ENCODE results near the gene PEAK1. TPM values are rescaled to one million over a fixed set of nuclear protein-coding genes. Genes with fewer than 3 reads are reported as not detected.

PEAK1 gene
- total and polyA plus RNA-seq, 4 donors: 8.6 to 147 (median 40.2) TPM

DNA sequence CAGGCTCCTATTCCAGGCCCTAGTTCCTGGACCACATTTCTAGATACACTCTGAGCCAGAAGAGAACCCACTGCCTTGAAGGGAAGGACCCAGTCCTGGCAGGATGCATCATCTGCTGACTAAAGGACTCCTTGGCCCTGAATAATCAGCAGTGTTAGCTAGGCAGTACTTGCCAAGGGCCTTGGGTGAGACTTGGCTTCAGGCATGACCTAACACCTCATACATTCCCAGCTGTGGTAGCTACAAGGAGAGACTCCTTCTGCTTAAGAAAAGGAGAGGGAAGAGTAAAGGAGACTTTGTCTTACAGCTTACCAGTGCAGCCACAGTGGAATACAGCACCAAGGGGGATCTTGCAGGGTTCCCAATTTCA is 26.4 kb downstream of the PEAK1 start:
- TF ChIP-seq, protein P1, sequence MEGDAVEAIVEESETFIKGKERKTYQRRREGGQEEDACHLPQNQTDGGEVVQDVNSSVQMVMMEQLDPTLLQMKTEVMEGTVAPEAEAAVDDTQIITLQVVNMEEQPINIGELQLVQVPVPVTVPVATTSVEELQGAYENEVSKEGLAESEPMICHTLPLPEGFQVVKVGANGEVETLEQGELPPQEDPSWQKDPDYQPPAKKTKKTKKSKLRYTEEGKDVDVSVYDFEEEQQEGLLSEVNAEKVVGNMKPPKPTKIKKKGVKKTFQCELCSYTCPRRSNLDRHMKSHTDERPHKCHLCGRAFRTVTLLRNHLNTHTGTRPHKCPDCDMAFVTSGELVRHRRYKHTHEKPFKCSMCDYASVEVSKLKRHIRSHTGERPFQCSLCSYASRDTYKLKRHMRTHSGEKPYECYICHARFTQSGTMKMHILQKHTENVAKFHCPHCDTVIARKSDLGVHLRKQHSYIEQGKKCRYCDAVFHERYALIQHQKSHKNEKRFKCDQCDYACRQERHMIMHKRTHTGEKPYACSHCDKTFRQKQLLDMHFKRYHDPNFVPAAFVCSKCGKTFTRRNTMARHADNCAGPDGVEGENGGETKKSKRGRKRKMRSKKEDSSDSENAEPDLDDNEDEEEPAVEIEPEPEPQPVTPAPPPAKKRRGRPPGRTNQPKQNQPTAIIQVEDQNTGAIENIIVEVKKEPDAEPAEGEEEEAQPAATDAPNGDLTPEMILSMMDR (IDR thresholded peaks at IDR 0.05; ENCODE audit: control extremely low read depth, extremely low read depth): no peak
- Histone ChIP-seq H3K4me3 (no peak overlapping the region), H3K27ac (ENCODE audit: low read depth in 1 of 2, low read length in 1 of 2) (no peak overlapping the region), H3K4me1 (ENCODE audit: control insufficient read depth in 5 of 5, insufficient read depth in 5 of 5, low read length in 5 of 5) (peaks cover 0 to 30% (median 6%) of the 10 kb centered on the region in 5 donors), H3K36me3 (ENCODE audit: control insufficient read depth in 4 of 4, insufficient read depth in 4 of 4, low read length in 4 of 4) (no peaks in the 10 kb centered on the region), H3K9ac (ENCODE audit: insufficient read depth in 1 of 2, low read length in 2 of 2) (no peak overlapping the region), H3K9me3 (ENCODE audit: control insufficient read depth in 4 of 4, insufficient read depth in 3 of 4, low read length in 3 of 4) (peaks cover 0 to 20% (median 2%) of the 10 kb centered on the region in 4 donors), H3K27me3 (ENCODE audit: control insufficient read depth in 3 of 3, insufficient read depth in 3 of 3, low read length in 2 of 3) (no peaks in the 10 kb centered on the region)
- no peak for ATAC-seq (ENCODE audit: insufficient read depth, low FRiP score)
- peak; percentile 23 to 69 (median 59) for DNase-seq

DNA sequence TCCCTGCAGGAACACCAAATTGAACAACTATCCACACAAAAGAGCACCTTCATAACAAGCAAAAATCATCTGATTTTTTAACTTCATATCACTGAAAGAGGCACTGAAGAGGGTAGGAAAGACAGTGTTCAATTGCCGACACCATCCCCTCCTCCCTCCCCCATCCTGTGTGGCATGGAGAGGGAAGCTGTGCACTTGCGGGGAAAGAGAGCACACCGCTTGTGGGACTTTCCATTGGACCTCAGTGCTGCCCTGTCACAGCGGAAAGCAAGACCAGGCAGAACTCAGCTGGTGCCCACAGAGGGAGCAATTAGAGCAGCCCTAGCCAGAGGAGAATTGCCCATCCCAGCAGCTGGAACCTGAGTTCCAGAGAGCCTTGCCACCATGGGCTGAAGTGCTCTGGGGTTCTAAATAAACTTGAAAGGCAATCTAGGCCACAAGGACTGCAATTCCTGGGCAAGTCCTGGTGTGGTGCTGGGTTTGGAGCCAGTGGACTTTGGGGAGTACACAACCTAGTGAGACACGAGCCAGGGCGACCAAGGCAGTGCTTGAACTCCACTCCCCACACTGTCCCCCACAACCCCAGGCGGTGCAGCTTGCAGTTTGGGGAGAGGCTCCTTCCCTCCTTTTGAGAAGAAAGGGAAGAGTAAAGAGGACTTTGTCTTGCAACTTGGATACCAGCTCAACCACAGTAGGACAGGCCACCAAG is 27.0 kb downstream of the PEAK1 start:
- ATAC-seq (ENCODE audit: insufficient read depth, low FRiP score): no peak

DNA sequence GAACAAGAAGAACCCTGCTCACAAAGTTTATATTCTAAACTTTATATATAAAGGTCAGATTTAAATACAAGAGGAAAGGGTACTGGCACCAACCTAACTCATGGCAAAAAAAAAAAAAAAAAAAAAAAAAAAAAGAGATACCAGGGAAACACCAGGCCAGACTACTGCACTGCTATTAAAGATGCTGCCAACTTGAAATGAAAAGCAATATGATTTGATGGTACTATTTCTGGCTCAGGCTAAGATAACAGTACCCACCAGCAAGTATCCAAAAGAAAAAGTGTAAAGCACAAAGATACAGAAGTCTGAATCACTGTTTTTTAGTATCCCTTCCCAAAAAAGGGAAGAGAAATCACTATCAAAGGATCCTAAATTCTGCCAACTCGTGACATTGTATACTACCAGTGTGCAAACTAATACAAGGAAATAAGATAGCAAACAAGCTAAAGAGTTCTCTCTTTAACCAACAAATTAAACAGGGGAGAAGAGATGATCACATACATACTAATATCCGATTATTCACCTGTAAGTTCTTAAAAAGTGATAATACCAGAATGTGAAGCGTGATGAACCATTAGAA is 28.4 kb downstream of the PEAK1 start:
- no peak overlapping the region for H3K4me3 ChIP-seq
- H3K36me3 ChIP-seq (ENCODE audit: control insufficient read depth in 4 of 4, insufficient read depth in 4 of 4, low read length in 4 of 4): no peaks in the 10 kb centered on the region
- TF ChIP-seq, protein P1 (IDR thresholded peaks at IDR 0.05; ENCODE audit: control extremely low read depth, extremely low read depth): no peak
- no peak overlapping the region for H3K27ac ChIP-seq (ENCODE audit: low read depth in 1 of 2, low read length in 1 of 2)
- DNase-seq (no peak), ATAC-seq (ENCODE audit: insufficient read depth, low FRiP score) (no peak)
- no peak overlapping the region for H3K9ac ChIP-seq (ENCODE audit: insufficient read depth in 1 of 2, low read length in 2 of 2)
- H3K4me1 ChIP-seq (ENCODE audit: control insufficient read depth in 5 of 5, insufficient read depth in 5 of 5, low read length in 5 of 5): peaks cover 0 to 40% (median 6%) of the 10 kb centered on the region in 5 donors
- H3K27me3 ChIP-seq (ENCODE audit: control insufficient read depth in 3 of 3, insufficient read depth in 3 of 3, low read length in 2 of 3): no peaks in the 10 kb centered on the region
- H3K9me3 ChIP-seq (ENCODE audit: control insufficient read depth in 4 of 4, insufficient read depth in 3 of 4, low read length in 3 of 4): peaks cover 0 to 14% (median under 1%) of the 10 kb centered on the region in 4 donors
- 90 to 91% methylated on average over 3 of the region's 3 CpGs for WGBS, 2 donors

More for the DNA sequence above, 27.0 kb downstream of the PEAK1 start:
- TF ChIP-seq, protein P1 (IDR thresholded peaks at IDR 0.05; ENCODE audit: control extremely low read depth, extremely low read depth): no peak
- no peak for DNase-seq
- H3K36me3 ChIP-seq (ENCODE audit: control insufficient read depth in 4 of 4, insufficient read depth in 4 of 4, low read length in 4 of 4): no peaks in the 10 kb centered on the region
- H3K4me1 ChIP-seq (ENCODE audit: control insufficient read depth in 5 of 5, insufficient read depth in 5 of 5, low read length in 5 of 5): peaks cover 0 to 34% (median 6%) of the 10 kb centered on the region in 5 donors
- no peaks in the 10 kb centered on the region for H3K27me3 ChIP-seq (ENCODE audit: control insufficient read depth in 3 of 3, insufficient read depth in 3 of 3, low read length in 2 of 3)
- no peak overlapping the region for H3K27ac ChIP-seq (ENCODE audit: low read depth in 1 of 2, low read length in 1 of 2)
- WGBS, 2 donors: 96 to 99% methylated on average over 7 of the region's 7 CpGs
- H3K9me3 ChIP-seq (ENCODE audit: control insufficient read depth in 4 of 4, insufficient read depth in 3 of 4, low read length in 3 of 4): peaks cover 0 to 17% (median under 1%) of the 10 kb centered on the region in 4 donors
- H3K9ac ChIP-seq (ENCODE audit: insufficient read depth in 1 of 2, low read length in 2 of 2): no peak overlapping the region
- H3K4me3 ChIP-seq: no peak overlapping the region

All from lung (tissue), 12 donors.